Uterus (tissue), 4 donors: ENCODE measurements around the gene RAB5B. TPM values are rescaled to one million over a fixed set of nuclear protein-coding genes. Genes with fewer than 3 reads are reported as not detected.
"Not testable (repeated sequence)": the region's sequence is repeated elsewhere in the genome, so short reads cannot be mapped to it uniquely, and the experiment has no call there.

Experiments used
- DNase-seq, 2 donors: peaks; one replicate each; pipeline ENCODE4 v3.0.0-alpha.2; 2019 to 2020
- H3K27ac ChIP-seq, 2 donors: fragments of 200-600 bp; sonication (generic); 1 replicate in 1 of 2; 2 replicates in 1 of 2; pipeline ENCODE4 v1.5.1; 2016 to 2018
- H3K27me3 ChIP-seq, 2 donors: fragments of 200-600 bp; sonication (generic); one replicate each; pipeline ENCODE4 v1.5.1; 2018 to 2019; ENCODE audit warnings: control low read depth in 1 of 2
- H3K36me3 ChIP-seq, 2 donors: fragments of 200-600 bp; sonication (generic); one replicate each; pipeline ENCODE4 v1.5.1; 2019; ENCODE audit warnings: control low read depth in 1 of 2
- H3K4me1 ChIP-seq, 2 donors: fragments of 200-600 bp; sonication (generic); one replicate each; pipeline ENCODE4 v1.5.1; 2018 to 2019; ENCODE audit warnings: control low read depth in 1 of 2
- H3K4me3 ChIP-seq, 2 donors: fragments of 200-600 bp; sonication (generic); 1 replicate in 1 of 2; 2 replicates in 1 of 2; pipeline ENCODE4 v1.5.1; 2018 to 2019; ENCODE audit warnings: mild to moderate bottlenecking in 1 of 2
- H3K9me3 ChIP-seq, 2 donors: fragments of 200-600 bp; sonication (generic); one replicate each; pipeline ENCODE4 v1.5.1; 2019; ENCODE audit warnings: control low read depth in 1 of 2
- POLR2A ChIP-seq, 2 donors: fragments of 450-650 bp; IDR thresholded peaks; one replicate each; pipeline ENCODE4 v1.6.1; 2016; ENCODE audit warnings: antibody characterized with exemption in 2 of 2, mild to moderate bottlenecking in 1 of 2, moderate library complexity in 1 of 2
- intact Hi-C: fragments of 100-400 bp; cut with DNase I; formaldehyde crosslinking; loops from one replicate; pipeline ENCODE4 v1.15.1; 2023; ENCODE audit warnings: low total_unique reads
- total RNA-seq, 4 donors: library from RNA; depleted of rRNA in 3 of 4; stranded (reverse); fragments of >200 nt in 3 of 4; gene quantifications; one replicate each; pipeline versions ENCODE4 v1.1.0 to v1.2.4, GENCODE V29; 2014 to 2023
- TF ChIP-seq, protein P1 (sequence below), 4 experiments: fragments of 200-600 bp in 2 of 4; fragments of 450-650 bp in 2 of 4; sonication (generic) in 2 of 4; IDR thresholded peaks; one replicate each; pipeline ENCODE4 v1.5.1; 2016 to 2019; ENCODE audit warnings: antibody characterized with exemption in 4 of 4, mild to moderate bottlenecking in 2 of 4, moderate library complexity in 1 of 4
- donor health status: DM: yes; HTN: yes; CAD: no.

RAB5B gene
- total RNA-seq, 4 donors from 2014 or later: 49.4 to 128 (median 67.2) TPM

DNA sequence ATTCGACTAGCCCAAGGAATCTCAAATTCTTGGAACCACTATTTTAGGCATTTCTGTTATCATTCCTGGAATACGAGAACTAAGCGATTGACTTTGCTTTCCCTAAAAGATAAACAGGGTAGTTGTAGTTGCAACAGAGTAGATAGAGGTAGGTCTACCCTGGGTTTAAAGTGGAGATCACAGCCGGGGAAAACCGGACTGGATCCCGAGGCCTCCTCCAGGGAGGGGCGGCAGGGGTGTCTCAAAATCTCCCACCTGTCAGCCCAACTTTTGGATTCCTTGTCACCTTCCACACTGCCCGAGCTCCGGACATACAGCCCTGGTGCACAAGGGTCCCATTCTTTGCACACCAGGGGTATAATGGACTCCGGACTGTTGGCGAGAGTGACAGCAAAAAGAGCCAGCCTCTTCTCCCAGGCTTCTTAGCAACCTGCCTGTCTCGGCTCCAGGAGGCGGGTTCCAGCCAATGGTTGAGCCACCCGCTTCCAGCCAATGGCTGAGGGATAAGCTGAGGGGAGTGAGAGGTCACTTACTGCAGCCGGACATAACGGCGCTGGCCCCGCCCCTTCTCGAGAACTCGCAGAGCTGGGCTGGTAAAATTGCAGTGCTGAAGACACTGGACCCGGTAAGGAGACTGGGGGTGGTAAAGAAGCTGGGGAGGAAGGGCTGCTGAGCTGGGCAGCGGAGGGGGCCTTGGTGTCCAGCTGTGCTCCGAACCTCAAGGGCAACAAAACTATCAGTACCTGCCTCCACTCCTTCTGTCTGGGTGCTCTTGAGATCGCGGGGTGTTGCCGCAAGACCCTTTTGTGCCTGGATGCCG lies 23.0 kb downstream of the RAB5B start, which contains the start of gene SUOX:
TSS of gene SUOX (plus strand) at position 562 of the 820 bp plus-strand sequence. CDS start 4,946 bp downstream, outside the sequence.
- intact Hi-C loops: loop anchor here (10.0 kb wide), 1 partner anchor 48 kb away; the partner anchor contains the start of gene RPS26
- H3K4me3 ChIP-seq: peak within 1 kb of the TSS; percentile 60 to 63
- no peaks in the 10 kb centered on the region for H3K36me3 ChIP-seq
- H3K4me1 ChIP-seq: no peaks in the 10 kb centered on the region
- TF ChIP-seq POLR2A (IDR thresholded peaks at IDR 0.05): peak; percentile 56 to 63
- TF ChIP-seq, protein P1, sequence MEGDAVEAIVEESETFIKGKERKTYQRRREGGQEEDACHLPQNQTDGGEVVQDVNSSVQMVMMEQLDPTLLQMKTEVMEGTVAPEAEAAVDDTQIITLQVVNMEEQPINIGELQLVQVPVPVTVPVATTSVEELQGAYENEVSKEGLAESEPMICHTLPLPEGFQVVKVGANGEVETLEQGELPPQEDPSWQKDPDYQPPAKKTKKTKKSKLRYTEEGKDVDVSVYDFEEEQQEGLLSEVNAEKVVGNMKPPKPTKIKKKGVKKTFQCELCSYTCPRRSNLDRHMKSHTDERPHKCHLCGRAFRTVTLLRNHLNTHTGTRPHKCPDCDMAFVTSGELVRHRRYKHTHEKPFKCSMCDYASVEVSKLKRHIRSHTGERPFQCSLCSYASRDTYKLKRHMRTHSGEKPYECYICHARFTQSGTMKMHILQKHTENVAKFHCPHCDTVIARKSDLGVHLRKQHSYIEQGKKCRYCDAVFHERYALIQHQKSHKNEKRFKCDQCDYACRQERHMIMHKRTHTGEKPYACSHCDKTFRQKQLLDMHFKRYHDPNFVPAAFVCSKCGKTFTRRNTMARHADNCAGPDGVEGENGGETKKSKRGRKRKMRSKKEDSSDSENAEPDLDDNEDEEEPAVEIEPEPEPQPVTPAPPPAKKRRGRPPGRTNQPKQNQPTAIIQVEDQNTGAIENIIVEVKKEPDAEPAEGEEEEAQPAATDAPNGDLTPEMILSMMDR (IDR thresholded peaks at IDR 0.05): no peak
- H3K9me3 ChIP-seq: no peaks in the 10 kb centered on the region
- peak; percentile 96 to 98 for DNase-seq
- H3K27me3 ChIP-seq: no peaks in the 10 kb centered on the region
- H3K27ac ChIP-seq: peak within 1 kb of the TSS; percentile 81 to 85

DNA sequence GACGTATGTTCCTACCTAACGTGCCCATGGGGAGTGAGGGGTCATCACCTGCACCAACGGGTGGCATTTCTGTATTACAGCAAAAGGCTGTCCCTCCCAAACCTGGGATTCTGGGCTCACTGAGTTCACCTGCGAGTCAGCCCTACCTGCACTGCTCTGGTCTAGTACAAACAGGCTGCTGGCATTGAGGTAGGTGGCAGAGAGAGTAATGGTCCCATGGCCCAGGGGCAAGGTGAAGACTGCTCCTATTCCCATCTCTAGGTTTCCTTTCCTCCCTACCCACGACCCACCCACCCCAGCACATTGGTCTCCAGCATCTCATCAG lies 23.6 kb downstream of the RAB5B start:
- Histone ChIP-seq H3K27me3 (no peaks in the 10 kb centered on the region), H3K27ac (peak overlapping the region; percentile 81 to 84), H3K4me1 (no peaks in the 10 kb centered on the region), H3K9me3 (no peaks in the 10 kb centered on the region), H3K36me3 (no peaks in the 10 kb centered on the region), H3K4me3 (peak overlapping the region; percentile 60 to 63)
- TF ChIP-seq, protein P1 (IDR thresholded peaks at IDR 0.05): no peak
- TF ChIP-seq POLR2A (IDR thresholded peaks at IDR 0.05): no peak
- intact Hi-C loops: loop anchor here (10.0 kb wide), 1 partner anchor 47 kb away; the partner anchor contains the start of gene RPS26
- no peak for DNase-seq

DNA sequence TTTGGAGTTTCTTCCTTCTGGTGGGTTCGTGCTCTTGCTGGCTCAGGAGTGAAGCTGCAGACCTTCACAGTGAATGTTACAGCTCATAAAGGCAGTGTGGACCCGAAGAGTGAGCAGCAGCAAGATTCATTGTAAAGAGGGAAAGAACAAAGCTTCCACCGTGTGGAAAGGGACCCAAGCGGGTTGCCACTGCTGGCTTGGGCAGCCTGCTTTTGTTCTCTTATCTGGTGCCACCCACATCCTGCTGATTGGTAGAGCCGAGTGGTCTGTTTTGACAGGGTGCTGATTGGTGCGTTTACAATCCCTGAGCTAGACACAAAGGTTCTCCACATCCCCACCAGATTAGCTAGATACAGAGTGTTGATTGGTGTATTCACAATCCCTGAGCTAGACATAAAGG lies 25.6 kb downstream of the RAB5B start:
- not testable (repeated sequence) for H3K27ac ChIP-seq, H3K4me1 ChIP-seq, H3K36me3 ChIP-seq, H3K4me3 ChIP-seq, DNase-seq, H3K9me3 ChIP-seq, H3K27me3 ChIP-seq
- intact Hi-C loops: loop anchor here (10.0 kb wide), 1 partner anchor 45 kb away; the partner anchor contains the start of gene RPS26

DNA sequence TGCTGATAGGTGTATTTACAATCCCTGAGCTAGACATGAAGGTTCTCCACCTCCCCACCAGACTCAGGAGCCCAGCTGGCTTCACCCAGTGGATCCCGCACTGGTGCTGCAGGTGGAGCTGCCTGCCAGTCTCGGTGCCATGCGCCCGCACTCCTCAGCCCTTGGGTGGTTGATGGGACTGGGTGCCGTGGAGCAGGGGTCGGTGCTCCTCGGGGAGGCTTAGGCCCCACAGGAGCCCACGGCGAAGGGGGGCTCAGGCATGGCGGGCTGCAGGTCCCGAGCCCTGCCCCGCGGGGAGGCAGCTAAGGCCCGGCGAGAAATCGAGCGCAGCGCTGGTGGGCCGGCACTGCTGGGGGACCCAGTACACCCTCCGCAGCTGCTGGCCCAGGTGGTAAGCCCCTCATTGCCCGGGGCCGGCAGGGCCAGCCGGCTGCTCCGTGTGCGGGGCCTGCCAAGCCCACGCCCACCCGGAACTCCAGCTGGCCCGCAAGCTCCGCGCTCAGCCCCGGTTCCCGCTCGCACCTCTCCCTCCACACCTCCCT lies 26.2 kb downstream of the RAB5B start:
- DNase-seq, H3K9me3 ChIP-seq, H3K36me3 ChIP-seq, H3K4me3 ChIP-seq, H3K4me1 ChIP-seq, H3K27me3 ChIP-seq, H3K27ac ChIP-seq: not testable (repeated sequence)
- intact Hi-C loops: loop anchor here (10.0 kb wide), 1 partner anchor 45 kb away; the partner anchor contains the start of gene RPS26

DNA sequence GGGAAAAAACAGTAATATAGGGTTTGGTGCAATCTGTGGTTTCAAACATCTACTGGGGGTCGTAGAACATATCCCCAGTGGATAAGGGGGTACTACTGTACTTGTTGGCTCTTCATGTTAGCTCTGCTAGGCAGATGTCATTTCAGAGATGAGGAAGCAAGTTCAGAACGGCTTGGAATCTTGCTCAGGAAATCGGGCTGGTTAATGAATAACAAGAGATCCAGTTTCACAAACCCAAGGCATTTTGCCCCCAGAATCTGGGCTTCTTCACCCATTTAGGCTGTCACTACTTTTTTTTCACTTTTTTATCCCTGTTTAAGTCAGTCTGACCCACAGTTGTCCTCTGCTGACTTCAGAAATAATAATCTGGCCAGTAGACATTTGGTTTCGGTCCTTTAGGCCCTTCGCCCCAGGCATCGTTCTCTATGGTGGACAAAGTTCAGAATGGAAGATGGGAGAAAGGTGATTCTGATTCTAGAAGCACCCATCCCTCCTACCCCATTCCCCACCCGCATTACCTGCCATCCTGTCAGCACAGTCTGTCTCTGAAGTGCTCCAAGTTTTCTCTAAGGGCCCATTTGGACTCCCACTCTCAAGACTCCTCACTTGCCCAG lies 27.7 kb downstream of the RAB5B start:
- Histone ChIP-seq H3K4me3 (no peak overlapping the region), H3K36me3 (no peaks in the 10 kb centered on the region), H3K27ac (no peak overlapping the region), H3K9me3 (no peaks in the 10 kb centered on the region), H3K27me3 (no peaks in the 10 kb centered on the region), H3K4me1 (no peaks in the 10 kb centered on the region)
- TF ChIP-seq, protein P1 (IDR thresholded peaks at IDR 0.05): no peak
- no peak for TF ChIP-seq POLR2A (IDR thresholded peaks at IDR 0.05)
- no peak for DNase-seq
- intact Hi-C loops: no loop called here

DNA sequence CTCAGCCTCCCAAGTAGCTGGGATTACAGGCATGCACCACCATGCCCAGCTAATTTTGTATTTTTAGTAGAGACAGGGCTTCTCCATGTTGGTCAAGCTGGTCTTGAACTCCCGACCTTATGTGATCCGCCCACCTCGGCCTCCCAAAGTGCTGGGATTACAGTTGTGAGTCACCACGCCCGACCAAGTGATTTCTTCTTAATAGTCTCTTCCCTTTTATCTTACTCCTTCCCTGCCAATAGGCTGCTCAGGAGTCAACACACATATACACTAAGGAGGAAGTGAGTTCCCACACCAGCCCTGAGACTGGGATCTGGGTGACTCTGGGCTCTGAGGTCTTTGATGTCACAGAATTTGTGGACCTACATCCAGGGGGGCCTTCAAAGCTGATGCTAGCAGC lies 29.5 kb downstream of the RAB5B start:
- H3K4me1 ChIP-seq, H3K9me3 ChIP-seq, intact Hi-C loops, DNase-seq, H3K27ac ChIP-seq, H3K27me3 ChIP-seq, H3K4me3 ChIP-seq, H3K36me3 ChIP-seq: not testable (repeated sequence)
